ENCODE data around the gene EXOC6.

- TF ChIP-seq CTCF (optimal IDR thresholded peaks at IDR 0.05 in 1 of 3, IDR thresholded peaks at IDR 0.05 in 1 of 3, conservative IDR thresholded peaks at IDR 0.05 in 1 of 3; ENCODE audit: extremely low read depth in 1 of 3, insufficient read depth in 2 of 3, low read length in 3 of 3), result no peak
- no peak for TF ChIP-seq EZH2 (IDR thresholded peaks at IDR 0.05; ENCODE audit: low read length)
Observed at GRCh38 chr10:92891885-92892690, 43.8 kb downstream of the EXOC6 start.
